NCI-H2196 treated with DMSO at 0.1 percent for 48 hours (cell line): ENCODE measurements around the gene CELF2.

Source experiments
- DNase-seq: peaks from one replicate; lab custom pipeline; 2025; ENCODE audit not compliant: unreplicated experiment; lab: John Stamatoyannopoulos, UW

The CELF2 gene

DNA sequence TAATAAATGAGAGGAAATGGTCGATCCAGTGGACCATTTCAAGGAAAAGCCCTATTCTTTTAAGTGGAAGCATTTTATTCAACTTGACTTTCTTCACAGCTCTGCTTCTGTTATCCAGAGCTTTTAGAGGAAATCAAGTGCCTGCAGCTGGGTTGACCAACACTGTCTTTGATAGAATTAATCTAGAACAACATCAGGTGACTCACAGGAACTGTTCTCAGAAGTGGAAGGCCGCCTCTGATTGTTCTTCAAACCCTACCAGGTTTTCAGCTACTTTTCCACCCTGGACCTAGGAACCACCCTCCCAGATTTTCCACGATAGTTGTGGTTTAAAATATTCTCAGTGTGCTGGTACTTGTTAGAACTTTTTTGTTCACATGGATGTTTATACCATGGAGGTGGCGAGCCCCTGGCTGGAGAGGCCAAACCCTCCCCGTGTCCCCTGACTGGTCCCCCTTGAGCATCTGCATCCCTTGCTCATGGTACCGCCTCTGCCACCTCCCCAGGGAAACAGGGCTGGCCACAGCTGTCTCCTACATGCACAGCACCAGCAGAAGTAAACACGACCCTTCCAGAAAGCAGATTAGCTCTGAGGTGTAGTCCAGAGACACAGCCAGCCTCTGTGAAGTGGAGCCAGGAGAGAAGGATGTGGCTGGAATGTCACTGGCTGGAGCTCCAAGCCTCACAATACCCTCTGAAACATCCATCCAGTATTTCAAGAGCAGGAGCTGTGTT, 300.4 kb downstream of the CELF2 start:
- no peak for DNase-seq

DNA sequence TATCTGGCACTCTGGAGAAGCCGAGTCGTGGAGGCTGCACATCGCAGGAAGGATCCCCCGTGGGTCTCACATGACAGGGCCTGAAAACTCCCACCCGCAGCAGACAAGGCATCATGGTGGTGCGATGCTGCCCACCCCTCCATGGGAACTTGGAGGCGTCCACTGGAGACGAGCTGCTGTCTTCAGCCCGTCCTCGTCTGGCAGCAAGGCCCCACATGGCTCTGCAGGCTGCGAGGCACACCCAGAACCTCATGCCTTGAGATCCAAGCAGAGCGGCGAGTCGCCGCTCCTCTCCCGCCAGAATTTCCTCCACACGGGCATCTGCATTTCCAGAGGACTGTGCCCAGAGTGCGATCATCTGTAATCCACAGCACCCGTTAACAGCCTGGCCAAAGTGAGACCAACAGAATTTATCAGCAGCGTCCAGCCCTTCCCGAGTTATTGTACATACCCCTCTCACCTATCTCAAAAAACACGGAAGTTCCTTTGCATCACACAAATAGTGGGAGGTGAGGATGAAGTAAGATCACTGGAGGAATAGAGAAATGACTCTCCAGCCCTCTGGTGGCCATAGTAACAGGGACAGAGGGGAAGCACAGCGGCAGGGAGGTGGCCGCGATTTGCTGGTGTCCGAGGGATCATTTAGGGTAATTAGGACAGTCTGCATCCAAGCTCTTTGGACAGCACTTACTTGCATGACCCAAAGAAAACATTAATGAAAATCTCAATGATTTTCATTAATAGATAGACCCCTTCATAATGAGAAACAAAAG, 301.3 kb downstream of the CELF2 start:
- DNase-seq: no peak

DNA sequence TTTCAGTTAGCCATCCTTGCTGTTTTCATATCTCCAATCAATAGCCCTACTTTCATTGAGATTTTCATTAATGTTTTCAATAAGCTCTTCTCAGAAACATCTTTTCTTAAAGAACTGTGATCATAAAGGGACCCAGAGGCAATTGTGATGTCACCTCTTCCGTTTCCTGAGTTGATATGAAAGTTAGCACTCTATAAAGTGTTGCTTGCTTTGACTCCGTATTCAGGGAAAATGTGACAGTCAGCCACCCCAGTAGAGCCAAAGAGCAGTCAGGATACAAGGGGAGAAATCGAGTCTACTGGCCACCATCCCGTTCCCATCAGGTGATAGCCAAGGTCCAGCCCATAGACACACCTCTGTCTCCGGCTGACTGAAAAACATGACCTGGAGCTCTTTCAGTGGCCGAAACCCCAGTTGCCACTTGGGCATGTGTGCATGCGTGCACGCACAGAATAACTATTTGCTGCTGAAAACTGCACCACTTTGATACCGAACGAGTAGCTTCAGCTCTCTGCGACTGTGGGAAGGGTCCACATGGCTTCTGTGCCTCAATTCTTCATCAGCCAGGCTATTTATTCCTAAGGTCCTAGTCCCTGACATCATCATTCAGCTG, 302.4 kb downstream of the CELF2 start:
- DNase-seq: no peak

DNA sequence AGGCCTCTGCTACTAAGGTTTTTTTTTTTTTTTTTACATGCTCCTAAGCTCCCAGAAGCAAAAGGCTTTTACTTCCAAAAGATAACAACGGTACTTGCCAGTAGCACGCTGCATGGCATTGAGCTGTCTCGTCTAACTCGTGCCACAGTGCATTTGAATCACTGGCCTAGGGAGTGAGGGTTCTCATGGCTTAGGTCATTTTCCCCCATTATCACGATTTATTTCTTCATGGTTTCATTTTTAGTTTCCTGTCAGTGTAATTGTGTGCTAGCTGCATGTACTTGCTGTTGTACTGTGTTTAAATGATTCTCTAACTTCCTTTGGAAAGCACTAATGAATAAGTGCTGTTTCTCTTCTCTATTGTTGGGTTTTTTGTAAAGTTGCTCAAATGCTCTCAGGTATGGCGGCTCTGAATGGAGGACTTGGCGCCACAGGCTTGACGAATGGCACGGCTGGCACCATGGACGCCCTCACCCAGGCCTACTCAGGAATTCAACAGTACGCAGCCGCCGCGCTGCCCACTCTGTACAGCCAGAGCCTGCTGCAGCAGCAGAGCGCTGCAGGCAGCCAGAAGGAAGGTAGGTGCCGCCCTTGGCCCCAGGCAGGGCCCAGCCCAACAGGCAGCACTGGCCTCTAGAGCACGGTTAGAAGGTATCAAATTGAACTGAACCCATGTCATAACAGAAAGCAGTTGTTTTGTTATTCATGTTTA, 303.3 kb downstream of the CELF2 start:
- DNase-seq: no peak

DNA sequence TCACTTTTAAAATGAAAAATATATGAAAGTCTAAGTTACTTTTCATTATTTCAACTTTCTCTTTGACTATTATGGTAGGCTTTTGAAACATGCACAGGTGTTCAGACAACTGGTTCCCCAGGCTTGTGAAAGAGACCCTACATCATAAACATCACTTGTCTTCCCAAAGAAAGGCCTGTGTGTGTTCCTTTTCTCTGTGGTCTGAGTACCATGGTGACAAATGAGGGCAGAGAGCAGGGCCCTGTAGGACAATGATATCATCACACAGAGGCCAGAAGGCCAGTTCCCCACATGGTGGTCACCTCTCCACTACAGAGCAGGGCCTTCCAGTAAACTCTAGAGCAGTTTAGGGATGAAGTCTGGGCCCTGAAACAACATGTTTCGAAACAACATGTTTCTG, 305.0 kb downstream of the CELF2 start:
- no peak for DNase-seq

DNA sequence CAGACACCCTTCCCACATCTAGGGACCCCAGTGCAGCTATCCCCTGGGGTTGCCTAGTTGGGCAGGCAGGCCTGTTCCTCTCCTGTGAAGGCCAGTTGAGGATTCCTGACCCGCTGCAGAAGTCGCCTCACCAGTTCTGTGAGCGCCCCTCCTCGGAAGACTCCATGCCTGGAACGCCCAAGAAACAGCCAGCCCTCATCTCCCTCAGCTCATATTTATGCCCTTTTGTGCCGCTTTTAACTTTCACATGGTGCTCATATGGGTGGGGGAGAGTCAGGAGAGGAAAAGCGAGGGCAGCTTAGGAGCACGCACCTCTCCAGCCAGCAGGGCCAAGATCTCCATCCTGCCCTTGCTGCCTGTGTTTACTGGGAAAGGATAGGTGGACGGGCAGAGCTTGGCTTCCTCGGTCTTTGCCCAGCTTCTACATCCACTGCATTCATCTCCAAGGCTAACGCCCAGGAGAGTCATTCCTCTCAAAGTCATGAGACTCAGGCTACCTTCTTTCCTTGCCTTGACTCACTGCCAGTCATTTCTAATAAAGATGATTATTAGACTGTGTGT, 307.2 kb downstream of the CELF2 start:
- no peak for DNase-seq

DNA sequence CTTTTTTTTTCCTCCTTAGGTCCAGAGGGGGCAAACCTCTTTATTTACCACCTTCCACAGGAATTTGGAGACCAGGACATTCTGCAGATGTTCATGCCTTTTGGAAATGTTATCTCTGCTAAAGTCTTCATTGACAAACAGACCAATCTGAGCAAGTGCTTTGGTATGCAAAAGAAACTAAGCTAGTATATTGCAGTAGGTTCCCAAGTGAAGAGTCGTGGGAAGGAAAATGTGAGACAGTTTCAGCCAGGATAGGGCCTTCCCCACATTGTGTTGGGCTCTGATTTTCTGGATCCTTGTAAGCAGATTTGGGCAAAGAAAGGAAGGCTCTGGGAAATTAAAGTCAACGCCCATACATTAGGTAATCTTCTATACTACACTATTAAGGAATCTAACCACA, 308.1 kb downstream of the CELF2 start:
- DNase-seq: no peak

DNA sequence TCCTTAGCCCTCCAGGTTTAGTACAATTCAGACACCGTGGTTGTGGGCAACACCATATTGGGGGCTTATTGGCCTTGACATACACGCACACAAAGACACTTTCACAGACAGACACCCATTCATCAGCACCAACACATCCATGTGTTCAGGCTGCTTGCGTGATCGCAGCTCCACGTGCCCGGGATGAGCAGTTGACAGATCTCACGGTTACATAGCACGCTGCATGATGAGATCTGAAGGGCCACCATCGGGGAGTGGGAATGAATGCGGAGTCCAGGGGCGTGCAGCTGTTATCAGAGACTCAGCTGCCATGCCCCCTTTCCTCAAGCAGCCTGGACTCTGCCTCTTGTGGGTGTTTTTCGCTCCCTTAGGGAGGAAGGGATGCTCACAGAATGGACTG, 308.6 kb downstream of the CELF2 start:
- no peak for DNase-seq

DNA sequence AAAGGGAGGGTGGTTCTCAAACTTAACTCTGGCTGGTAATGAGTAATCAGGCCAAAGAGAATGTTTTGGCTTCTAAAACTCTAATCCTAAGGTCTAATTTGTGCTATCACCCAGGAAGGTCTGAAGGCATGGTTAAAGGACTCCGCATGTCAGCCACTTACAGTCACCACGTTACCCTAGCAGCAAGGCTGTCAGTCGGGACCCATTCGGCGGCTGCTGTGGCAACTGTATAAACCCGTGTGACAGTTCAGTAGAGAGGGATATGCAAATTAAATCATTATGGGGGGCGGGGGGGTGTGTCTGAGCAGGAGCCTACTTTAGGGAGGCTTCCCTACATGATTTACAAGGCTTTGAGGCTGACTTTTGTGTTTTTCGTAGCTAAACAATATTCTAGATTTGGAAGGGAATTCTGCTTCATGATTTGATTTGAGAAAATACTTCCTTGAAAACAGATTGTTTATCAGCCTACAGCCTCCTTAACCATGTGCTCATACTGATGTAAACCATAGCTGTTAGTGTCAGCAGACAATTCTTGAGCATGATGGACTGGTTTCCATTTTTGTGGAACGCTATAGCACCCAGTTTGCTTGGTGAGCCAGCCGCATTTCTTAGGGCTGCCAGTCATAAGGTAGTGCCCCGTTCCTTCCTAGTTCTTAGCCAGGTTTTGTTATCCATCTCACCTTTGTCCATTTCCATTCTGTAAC, 309.4 kb downstream of the CELF2 start:
- no peak for DNase-seq

DNA sequence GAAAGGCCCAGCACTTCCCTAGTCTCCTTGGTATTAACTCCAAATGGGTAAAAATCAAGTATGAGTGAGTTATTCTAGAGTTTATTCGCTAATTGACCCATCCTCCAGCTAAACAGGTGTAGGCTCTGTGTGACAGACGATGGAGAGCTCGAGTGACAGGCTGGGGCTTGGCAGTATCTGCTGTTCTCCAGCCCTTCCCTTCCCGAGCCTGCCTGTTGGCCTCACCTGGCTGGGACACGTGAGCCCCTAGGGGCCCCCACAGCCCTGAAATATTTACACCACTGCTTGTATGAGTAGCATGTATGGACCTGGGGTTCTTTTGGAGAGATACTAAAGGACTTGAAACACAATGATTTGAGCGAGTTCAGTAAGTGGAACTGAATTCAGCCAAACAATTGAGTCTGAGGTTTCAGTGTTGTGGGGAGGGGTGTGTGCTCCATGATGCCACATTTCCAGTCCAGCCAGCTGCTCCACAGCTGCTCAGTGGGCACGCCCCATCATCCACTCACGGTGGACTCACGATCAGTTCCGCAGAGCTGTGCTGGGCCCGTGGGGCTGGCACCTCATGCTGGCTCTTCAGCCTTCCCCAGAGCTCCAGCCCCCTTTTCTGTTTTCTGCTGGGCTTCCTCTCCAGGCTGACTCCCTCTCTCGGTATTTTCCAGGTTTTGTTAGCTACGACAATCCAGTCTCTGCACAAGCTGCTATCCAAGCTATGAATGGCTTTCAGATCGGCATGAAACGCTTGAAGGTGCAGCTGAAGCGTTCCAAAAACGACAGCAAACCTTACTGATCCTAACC, 310.8 kb downstream of the CELF2 start:
- no peak for DNase-seq

DNA sequence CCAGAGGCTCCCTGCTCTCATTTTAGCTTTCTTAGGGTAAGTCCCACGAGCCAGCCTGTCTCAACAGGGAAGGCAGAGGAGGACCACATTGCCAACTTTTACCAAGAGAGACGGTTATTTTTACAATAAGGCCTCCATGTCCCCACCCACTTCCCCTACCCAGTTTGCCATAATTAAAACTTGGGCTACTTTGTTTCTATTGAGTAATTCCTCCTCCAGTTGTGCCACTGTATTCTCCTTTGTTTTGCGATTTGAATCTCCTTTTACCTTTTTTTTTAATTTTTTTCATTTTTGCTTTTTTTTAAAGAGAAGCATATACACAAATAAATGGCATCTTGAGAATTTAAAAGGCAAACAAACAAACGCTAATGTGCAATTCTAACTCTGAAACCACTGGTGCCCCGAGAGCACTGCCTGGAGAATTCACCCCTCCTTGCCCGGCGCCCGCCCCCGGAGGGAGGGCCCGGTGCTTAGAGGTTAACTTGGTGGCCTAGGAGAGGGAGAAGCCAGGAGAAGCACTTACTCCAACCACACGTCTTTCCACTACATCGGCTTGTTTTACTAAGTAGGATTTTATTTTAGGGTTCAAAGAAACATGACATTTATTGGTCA, 311.5 kb downstream of the CELF2 start:
- no peak for DNase-seq

DNA sequence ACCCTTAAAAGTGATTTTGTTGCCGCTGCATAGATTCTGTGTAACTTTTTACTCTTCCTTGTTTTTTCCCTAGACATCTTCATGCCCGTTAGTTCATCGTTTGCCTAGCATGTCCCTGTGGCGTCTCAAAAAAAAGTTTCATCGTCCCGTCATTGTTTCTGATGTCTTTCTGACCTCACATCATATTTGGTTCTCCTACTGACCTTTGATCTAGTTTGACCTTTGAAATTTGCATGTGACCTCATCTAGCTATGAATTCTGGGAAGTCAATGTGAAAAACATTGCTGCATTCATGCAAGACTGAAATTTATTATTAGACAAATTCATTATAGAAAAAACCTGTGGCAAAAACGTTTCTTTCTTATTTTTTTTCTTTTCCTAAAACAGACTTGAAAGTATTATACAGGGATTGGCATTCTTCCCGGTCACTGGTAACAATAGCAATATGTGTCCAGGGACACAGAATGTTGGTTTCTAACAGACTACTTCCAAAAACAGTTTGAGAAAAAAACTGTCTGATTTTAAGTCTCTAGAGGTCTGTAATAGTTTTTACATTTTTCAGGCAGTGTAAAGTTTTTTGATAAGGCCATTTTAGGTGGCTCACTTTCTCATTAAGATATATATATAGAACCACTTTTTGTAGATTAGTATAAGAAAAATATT, 312.8 kb downstream of the CELF2 start:
- DNase-seq: no peak

DNA sequence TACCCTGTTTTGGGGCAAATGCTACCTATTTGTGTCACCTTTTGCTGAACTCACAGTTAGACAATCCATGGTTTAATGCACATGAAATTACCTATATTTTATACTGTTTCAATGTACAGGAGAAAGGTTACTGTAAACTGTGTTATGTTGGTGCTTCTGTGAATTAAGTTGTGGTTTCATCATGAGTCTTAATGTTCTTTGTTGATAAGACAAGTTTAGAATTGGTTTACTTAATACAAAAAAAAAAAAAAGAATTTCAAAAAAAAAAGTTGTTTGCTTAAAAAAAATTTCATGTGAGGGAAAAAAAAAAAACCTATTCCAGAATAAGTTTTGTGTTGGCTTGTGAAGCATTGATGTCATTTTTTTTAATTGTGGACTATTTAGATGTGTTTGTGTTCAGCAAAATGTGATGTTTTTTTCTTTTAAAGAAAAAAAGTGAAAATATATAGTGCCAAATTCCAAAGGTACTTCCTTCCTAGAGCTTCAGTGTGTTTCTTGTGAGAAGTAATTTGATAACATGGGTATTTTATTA, 313.4 kb downstream of the CELF2 start:
- DNase-seq: no peak

DNA sequence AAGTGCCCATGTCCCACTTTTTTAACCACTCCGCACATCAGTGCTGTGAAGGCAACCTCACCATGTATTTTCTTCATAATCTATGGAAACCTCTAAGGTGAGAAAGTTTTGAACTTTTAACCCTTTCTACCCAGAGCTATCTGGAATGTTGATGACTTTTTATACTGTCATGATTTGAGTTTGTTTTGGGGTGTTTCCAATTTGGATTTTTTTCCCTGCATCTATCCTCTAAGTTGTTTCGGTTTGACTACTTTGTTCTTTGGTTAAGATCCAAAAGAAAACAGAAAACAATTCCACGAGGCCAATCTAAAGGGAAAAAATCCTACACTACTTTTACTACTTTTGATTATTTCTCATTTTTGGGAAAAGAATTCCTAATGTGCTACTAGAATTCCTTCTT, 314.1 kb downstream of the CELF2 start:
- no peak for DNase-seq

DNA sequence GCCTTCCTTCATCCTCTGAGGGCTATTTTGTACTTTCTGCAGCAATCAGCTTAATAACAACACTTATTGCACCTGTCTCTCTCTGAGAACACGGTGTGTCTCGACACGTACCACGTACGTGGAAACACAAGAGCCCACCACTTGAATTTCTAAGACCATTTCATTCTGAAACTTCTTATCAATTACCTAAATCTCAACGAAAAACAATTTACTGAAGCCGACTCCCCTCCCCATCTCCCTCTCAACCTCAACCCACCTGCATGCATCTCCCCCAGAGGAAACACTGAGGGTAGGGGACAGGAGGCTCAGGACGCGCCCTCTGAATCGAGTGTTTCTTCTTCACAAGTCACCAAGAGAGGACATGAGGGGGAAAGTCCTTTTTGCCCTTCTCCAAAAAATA, 315.2 kb downstream of the CELF2 start:
- no peak for DNase-seq

DNA sequence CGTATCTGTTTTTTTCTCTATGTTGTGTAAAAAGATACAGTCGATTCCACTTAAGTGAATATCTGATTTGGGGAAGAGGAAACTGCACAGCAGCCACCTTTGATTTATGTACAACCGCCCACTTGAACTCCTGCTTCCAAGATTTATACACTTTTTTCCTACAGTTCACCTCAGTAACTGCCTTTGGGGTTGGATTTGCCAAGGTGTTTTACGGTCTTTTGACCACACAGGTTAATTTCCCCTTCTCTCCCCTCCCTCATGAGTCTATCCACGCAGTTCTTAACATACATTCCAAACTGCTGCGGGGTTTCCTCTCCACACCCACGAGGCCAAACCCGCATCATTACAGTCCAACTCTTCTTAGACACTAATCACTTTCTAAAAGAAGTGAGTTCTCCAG, 316.8 kb downstream of the CELF2 start:
- no peak for DNase-seq

DNA sequence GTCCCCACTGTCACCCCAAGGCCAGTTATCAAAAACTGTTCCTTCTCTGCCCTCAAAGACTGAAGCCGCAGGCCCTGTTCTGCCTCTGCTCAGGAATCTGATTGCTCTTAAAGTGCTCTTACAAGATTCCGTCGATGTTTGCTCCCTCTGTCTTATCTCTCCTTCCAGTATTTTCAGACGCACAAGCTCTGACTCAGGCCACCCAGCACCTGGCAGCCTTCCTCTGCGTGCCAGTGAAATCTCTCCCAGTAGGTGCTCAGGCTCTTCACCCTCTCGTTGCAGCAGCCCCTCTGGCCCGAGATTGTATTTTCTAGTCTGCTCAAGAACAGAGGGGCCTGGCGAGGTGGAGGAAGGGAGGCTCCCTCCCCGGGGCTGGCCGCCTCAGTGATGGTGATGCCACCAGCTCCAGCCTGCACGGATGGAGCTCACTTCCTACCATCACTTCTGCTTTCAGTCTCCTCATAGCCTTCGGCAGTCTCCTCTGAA, 317.5 kb downstream of the CELF2 start:
- DNase-seq: no peak

DNA sequence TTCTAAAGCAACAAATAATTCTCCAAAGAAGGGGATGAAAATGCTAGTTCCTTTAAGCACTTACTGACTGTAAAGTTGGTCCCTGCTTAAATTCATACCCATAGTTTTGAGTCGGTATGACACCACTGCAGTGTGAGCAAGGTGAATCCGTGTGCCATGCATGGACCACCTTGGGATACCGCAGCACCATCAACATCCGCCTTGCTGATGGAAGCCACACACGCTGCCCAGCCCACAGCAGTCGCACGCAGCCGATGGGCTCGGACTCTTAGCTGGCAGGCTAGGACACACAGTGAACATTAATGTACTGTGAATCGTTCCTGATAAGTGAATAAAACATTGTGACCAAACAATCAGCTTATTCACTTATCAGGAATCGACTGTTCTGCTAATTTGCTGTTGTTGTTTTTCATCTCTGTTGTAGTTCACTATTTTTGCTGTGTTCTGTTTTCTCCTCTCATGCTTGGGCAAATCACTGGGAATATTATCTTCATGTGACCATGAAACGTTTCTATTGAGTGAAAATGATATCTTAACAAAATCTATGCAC, 318.3 kb downstream of the CELF2 start:
- DNase-seq: no peak
